ENCODE measurements around the gene FZD8.
"Not testable (repeated sequence)": the region's sequence is repeated elsewhere in the genome, so short reads cannot be mapped to it uniquely, and the experiment has no call there.

The FZD8 gene, protein sequence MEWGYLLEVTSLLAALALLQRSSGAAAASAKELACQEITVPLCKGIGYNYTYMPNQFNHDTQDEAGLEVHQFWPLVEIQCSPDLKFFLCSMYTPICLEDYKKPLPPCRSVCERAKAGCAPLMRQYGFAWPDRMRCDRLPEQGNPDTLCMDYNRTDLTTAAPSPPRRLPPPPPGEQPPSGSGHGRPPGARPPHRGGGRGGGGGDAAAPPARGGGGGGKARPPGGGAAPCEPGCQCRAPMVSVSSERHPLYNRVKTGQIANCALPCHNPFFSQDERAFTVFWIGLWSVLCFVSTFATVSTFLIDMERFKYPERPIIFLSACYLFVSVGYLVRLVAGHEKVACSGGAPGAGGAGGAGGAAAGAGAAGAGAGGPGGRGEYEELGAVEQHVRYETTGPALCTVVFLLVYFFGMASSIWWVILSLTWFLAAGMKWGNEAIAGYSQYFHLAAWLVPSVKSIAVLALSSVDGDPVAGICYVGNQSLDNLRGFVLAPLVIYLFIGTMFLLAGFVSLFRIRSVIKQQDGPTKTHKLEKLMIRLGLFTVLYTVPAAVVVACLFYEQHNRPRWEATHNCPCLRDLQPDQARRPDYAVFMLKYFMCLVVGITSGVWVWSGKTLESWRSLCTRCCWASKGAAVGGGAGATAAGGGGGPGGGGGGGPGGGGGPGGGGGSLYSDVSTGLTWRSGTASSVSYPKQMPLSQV

GRCh38 chr10:35642035-35642792 lies at the start of gene FZD8:
TSS of gene FZD8 (minus strand) at chr10:35642296. CDS start at chr10:35641429, 867 bp downstream.
- peak; percentile 95 for DNase-seq
- in situ Hi-C loops (cut with MboI; ENCODE audit: low pct_unique_long_range_greater_than_20kb, low sequenced_read_pairs) = no loop called here

DNA sequence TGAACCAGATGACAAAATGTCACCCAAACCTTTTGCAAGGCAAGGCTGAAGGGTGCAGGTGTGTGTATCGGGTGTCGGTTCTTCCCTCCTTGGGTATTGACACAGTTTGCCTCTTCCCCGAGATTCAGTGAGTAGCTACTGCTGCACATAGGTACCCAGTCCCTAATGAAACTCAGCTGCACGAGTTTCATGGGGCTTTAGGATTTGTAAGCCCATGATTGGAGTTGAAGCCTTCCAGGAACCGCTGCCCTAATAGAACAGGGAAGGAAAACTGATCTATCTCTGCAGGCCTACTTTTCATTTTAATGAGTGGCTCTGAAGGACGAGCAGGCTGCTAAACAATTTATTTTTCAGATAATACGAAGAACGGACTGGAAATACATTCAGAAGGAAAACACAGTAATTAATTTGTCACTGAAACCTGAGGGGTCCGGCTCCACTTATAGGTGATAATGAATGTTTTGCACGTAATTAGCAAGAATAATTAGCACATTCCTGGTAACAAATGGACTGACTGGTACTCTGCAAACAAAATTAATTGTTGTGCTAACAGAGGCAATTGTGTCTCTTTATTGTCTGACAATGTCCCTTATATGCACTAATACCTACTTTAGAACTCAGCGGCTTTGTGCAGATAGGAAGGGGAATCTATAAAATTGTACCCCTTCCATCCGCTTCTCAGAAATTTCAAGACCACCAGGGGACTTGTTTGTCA lies 49.6 kb upstream of the FZD8 start:
- in situ Hi-C loops (cut with MboI; ENCODE audit: low pct_unique_long_range_greater_than_20kb, low sequenced_read_pairs) = no loop called here
- DNase-seq = no peak

GRCh38 chr10:35690534-35690933 lies 48.4 kb upstream of the FZD8 start:
- in situ Hi-C loops (cut with MboI; ENCODE audit: low pct_unique_long_range_greater_than_20kb, low sequenced_read_pairs) = no loop called here
- DNase-seq = no peak

GRCh38 chr10:35685858-35686257 lies 43.8 kb upstream of the FZD8 start:
- DNase-seq; in situ Hi-C loops (cut with MboI; ENCODE audit: low pct_unique_long_range_greater_than_20kb, low sequenced_read_pairs): not testable (repeated sequence)

GRCh38 chr10:35685402-35685801 lies 43.3 kb upstream of the FZD8 start:
- no peak for DNase-seq
- in situ Hi-C loops (cut with MboI; ENCODE audit: low pct_unique_long_range_greater_than_20kb, low sequenced_read_pairs) = no loop called here

DNA sequence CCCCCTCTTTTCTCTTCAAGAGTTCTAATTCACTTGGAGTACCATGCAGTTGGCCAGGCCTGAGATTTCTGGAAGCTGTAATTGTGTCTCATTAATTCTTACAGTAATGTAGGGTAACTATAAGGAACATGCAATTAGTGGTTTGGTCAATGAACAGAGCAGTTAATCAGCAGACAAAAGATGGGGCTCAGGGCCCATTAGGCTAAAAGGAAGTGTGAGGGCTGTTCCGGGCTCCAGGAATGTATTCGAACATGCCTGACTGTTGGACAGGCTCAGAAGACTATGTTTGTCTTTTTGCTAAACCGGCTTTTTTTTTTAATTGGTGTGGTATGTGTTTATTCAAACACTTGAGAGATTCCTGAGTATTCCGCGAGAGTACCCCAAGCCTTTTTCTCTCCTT lies 42.5 kb upstream of the FZD8 start:
- in situ Hi-C loops (cut with MboI; ENCODE audit: low pct_unique_long_range_greater_than_20kb, low sequenced_read_pairs) = no loop called here
- no peak for DNase-seq

DNA sequence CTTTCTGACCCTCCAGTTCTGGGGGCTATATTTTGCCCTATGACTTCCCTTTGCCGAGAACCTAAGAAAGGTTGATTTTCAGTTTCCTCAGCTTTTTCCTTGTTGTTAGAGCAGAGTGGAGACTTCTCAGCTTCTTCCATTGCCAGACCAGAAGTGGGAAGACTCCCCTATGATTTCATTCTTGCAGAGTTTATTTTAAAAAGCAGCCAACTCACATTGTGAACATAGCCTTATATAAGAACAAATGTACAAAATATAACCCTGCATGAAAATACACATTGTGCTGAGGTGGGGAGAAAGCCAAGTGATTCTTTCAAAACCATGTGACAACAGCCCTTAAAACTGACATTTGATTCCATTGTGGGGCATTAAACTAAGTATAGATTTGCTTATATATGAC lies 33.8 kb upstream of the FZD8 start:
- in situ Hi-C loops (cut with MboI; ENCODE audit: low pct_unique_long_range_greater_than_20kb, low sequenced_read_pairs) = no loop called here
- no peak for DNase-seq

DNA sequence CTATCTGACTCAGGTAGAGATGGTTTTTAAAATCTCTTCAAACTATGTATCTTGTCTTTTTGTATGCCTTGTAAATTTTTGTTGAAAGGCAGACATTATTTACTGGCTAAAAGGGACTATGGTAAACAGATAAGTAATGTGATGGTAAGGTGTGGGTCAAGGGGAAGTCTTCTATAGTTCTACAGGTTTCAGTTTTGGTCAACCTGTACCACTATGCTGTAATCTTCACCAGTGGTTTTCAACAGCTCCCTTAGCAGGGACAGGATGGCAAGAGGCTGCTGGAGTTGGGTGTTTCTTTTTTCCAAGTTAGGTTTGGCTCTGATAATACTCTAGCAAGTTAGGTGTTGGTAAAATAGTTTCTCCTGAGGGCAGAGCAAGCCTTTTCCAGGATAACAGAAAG lies 32.7 kb upstream of the FZD8 start:
- no peak for DNase-seq
- in situ Hi-C loops (cut with MboI; ENCODE audit: low pct_unique_long_range_greater_than_20kb, low sequenced_read_pairs) = no loop called here

DNA sequence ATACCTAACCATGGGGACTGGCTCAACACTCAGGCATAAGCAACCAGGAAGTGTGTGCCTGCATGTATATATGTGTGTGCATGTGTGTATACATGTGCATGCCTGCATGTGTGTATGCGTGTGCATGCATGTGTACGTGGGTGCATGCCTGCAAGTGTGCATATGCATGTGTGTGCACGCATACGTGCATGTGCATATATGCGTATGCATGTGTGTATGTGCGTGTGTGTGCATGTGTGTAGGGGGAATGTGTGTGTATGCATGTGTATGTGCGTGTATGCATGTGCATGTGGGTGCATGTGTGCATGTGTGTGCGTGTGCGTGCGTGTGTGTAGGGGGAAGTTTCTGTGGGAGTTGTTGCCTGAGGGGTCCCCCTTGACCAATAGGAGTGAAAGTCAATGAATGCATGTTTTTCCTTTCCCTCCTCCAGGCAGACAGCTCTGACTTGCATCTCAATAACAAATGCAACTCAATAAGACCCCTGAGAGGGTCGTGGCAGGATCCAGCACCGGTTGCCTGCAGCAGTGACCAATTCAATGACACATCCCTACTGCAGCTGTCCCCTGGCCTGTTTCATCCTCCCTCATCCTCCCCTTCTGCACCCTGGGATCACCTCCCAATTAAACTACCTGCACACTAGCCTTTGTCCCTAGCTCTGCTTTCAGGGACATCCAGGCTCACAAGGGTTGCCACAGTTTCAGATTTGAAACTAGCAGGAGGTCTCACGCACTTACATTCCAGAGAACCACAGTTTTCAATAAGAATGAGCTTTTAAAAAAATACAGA lies 27.0 kb upstream of the FZD8 start:
- no peak for DNase-seq
- in situ Hi-C loops (cut with MboI; ENCODE audit: low pct_unique_long_range_greater_than_20kb, low sequenced_read_pairs) = no loop called here

GRCh38 chr10:35667971-35668370 lies 25.9 kb upstream of the FZD8 start:
- in situ Hi-C loops (cut with MboI; ENCODE audit: low pct_unique_long_range_greater_than_20kb, low sequenced_read_pairs) = no loop called here
- DNase-seq = no peak

DNA sequence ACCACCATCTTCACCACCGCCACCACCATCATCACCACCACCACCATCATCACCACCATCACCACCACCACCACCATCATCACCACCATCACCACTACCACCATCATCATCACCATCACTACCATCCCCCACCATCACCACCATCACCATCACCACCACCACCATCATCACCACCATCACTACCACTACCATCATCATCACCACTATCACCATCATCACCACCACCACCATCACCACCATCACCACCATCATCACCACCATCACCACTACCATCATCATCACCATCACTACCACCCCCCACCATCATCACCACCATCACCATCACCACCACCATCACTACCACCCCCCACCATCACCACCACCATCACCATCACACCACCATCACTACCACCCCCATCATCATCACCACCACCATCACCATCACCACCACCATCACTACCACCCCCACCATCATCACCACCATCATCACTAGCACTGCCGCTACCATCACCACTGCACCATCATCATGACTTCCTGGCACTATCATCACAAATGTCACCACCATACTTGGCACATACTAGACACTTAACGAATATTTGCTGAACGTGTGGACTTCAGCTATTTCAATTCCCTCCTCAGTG lies 25.3 kb upstream of the FZD8 start:
- in situ Hi-C loops (cut with MboI; ENCODE audit: low pct_unique_long_range_greater_than_20kb, low sequenced_read_pairs) = no loop called here
- DNase-seq = no peak

DNA sequence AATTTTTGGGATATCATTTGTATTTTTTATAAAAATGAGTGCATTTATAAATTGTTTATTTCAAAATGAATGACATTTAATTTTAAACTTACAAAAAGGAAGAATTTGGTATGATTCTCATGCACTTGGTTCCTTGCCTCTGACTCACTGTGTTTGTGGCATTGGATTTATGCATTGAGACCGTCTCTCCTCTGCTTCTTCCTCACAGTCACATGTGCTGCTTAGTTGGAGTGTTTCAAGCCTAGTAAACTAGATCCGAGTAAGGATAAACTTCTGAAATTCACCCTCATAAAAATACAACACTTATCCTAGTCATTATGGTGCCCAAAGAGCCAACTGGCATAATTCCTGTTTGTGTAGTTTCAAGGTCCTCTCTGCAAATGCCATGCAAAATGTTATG lies 19.1 kb upstream of the FZD8 start:
- DNase-seq = no peak
- in situ Hi-C loops (cut with MboI; ENCODE audit: low pct_unique_long_range_greater_than_20kb, low sequenced_read_pairs) = no loop called here

- DNase-seq = no peak
- in situ Hi-C loops (cut with MboI; ENCODE audit: low pct_unique_long_range_greater_than_20kb, low sequenced_read_pairs) = no loop called here
These were observed 17.4 kb upstream of the FZD8 start for GRCh38 chr10:35659456-35659855.

GRCh38 chr10:35657621-35658020 lies 15.5 kb upstream of the FZD8 start:
- in situ Hi-C loops (cut with MboI; ENCODE audit: low pct_unique_long_range_greater_than_20kb, low sequenced_read_pairs) = no loop called here
- no peak for DNase-seq

DNA sequence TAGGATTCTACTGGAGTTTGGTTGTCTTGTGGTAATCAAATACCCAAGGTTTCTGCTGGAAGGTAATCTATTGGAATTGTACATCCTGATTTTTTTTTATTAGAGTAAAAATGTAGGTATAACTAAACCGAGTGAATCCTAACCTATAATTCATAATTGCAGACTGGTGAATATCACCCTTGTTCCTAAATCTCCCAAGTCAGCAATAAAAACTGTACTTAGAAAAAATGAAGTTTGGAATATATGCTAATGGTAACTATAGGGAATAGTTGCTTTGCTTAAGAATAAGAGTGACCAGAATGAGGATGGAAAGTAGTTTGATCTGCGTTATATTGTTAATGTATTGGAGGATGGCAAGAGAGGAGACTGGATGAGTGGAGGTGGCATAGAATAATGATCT lies 10.7 kb upstream of the FZD8 start:
- in situ Hi-C loops (cut with MboI; ENCODE audit: low pct_unique_long_range_greater_than_20kb, low sequenced_read_pairs) = no loop called here
- no peak for DNase-seq

DNA sequence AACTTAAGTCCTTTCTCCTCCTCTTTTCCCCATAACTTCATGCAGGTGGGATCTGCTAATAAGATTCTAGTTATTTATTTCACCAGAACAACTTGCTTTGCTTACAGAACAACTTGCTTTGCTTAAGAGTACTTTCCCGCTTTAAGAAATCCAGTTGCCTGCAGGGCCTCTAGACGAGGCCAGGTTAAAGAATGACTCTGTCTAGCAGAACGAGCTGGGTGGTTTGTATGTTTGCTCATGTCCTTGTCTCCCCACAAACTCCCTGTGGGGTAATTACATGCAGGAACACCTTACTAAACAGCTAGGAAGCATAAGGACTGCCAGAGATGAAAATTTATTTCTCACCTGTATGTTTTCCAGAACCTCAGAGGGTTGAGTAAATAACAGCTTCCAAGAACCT lies 8.8 kb upstream of the FZD8 start:
- DNase-seq = no peak
- in situ Hi-C loops (cut with MboI; ENCODE audit: low pct_unique_long_range_greater_than_20kb, low sequenced_read_pairs) = no loop called here

DNA sequence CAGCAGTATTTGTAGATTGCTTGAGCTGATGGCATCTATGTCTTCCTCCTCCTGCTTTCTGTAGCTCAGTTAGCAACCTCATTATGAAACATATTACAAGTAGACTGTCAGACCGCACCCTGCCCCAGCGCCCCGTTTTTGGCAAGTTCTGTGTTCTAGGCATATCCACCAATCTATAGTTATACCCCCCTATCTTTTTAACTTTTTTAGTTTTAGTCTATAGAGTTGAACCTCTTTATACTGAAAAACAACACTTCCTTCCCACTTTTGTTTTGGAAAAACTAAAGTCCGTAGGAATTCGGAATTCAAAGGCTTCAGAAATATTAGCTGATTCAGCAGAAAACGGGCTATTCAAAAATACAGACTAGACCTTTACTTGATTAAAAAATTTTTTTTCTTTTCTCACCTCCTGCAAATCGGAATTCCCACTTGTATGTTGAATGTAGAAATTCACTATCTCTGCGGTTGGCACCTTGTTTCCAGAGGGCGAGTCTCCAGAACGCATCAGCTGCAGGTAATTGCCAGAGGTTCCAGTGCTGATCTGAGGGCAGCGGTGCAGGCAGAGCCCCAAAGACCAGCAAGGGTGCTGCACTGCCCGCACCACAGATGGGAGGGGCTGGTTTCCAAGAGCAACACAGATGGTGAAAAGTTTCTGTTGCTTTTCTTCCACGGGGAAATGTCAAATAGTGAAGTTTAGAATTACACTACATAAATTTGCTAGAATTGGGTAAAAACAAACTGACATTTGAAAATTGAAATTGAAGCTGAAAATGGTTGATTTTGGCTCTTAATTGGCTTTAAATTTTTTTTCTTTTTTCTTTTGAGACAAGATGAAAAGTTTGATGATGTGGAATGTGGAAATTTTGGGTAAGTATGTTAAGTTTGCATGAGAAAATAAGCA lies 2.2 kb upstream of the FZD8 start:
- DNase-seq = no peak
- in situ Hi-C loops (cut with MboI; ENCODE audit: low pct_unique_long_range_greater_than_20kb, low sequenced_read_pairs) = no loop called here
